Ascending aorta (tissue), 2 donors: ENCODE data around the gene KLF1. TPM values are rescaled to one million over a fixed set of nuclear protein-coding genes. Genes with fewer than 3 reads are reported as not detected.

Source experiments
- DNase-seq, 2 donors: peaks; one replicate each; pipeline ENCODE4 v3.0.0-alpha.2; 2019; ENCODE audit warnings: low spot score in 2 of 2
- H3K27ac ChIP-seq, 2 donors: fragments of 200-600 bp; sonication (generic); one replicate each; pipeline ENCODE4 v1.5.1; 2016 to 2017; ENCODE audit warnings: mild to moderate bottlenecking in 1 of 2
- H3K27me3 ChIP-seq: fragments of 200-600 bp; sonication (generic); one replicate; pipeline ENCODE4 v1.5.1; 2017
- H3K36me3 ChIP-seq, 2 donors: fragments of 200-600 bp; sonication (generic); one replicate each; pipeline ENCODE4 v1.5.1; 2016
- H3K4me1 ChIP-seq, 2 donors: fragments of 200-600 bp; sonication (generic); one replicate each; pipeline ENCODE4 v1.5.1; 2016 to 2017; ENCODE audit warnings: mild to moderate bottlenecking in 1 of 2
- H3K4me3 ChIP-seq, 2 donors: fragments of 200-600 bp; sonication (generic); one replicate each; pipeline ENCODE4 v1.5.1; 2016 to 2017; ENCODE audit warnings: mild to moderate bottlenecking in 1 of 2
- H3K9me3 ChIP-seq, 2 donors: fragments of 200-600 bp; sonication (generic); one replicate each; pipeline ENCODE4 v1.5.1; 2016
- intact Hi-C: fragments of 100-400 bp; cut with DNase I; formaldehyde crosslinking; loops from one replicate; pipeline ENCODE4 v1.15.1; 2023
- total RNA-seq: library from RNA; depleted of rRNA; stranded (reverse); fragments of >200 nt; gene quantifications from one replicate; pipeline ENCODE4 v1.1.0, GENCODE V29; 2016
- TF ChIP-seq, protein P1 (sequence below), 3 experiments: fragments of 200-600 bp in 2 of 3; fragments of 450-650 bp in 1 of 3; sonication (generic) in 2 of 3; IDR thresholded peaks; one replicate each; pipeline ENCODE4 v1.5.1; 2016 to 2019; ENCODE audit warnings: antibody characterized with exemption in 3 of 3, mild to moderate bottlenecking in 1 of 3, moderate library complexity in 1 of 3

Gene KLF1
- total RNA-seq, 1 donor from 2014 or later = not detected

GRCh38 chr19:12888006-12888603 is 1.1 kb upstream of the KLF1 start:
- Histone ChIP-seq H3K4me1 (peaks cover 10 to 21% of the 10 kb centered on the region in 2 donors), H3K27me3 (peaks cover 13% of the 10 kb centered on the region), H3K9me3 (no peaks in the 10 kb centered on the region), H3K27ac (no peak overlapping the region), H3K4me3 (no peak overlapping the region), H3K36me3 (peaks cover 0 to under 1% of the 10 kb centered on the region in 2 donors)
- no peak for DNase-seq
- intact Hi-C loops = no loop called here
- TF ChIP-seq, protein P1, sequence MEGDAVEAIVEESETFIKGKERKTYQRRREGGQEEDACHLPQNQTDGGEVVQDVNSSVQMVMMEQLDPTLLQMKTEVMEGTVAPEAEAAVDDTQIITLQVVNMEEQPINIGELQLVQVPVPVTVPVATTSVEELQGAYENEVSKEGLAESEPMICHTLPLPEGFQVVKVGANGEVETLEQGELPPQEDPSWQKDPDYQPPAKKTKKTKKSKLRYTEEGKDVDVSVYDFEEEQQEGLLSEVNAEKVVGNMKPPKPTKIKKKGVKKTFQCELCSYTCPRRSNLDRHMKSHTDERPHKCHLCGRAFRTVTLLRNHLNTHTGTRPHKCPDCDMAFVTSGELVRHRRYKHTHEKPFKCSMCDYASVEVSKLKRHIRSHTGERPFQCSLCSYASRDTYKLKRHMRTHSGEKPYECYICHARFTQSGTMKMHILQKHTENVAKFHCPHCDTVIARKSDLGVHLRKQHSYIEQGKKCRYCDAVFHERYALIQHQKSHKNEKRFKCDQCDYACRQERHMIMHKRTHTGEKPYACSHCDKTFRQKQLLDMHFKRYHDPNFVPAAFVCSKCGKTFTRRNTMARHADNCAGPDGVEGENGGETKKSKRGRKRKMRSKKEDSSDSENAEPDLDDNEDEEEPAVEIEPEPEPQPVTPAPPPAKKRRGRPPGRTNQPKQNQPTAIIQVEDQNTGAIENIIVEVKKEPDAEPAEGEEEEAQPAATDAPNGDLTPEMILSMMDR (IDR thresholded peaks at IDR 0.05) = no peak

DNA sequence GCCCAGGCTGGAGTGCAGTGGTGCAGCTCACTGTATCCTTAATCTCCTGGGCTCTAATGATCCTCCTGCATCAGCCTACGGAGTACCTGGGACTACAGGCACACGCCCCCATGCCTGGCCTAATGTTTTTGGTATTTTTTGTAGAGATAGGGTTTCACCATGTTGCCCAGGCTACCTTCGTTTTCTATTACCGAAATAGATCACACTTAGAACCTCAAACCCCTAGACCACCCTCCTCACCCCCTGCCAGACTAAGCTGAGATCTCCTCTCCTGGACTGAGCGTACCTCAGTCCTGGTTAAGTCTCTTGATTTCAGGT is 391 bp downstream of the KLF1 start:
- DNase-seq = no peak
- intact Hi-C loops = no loop called here

GRCh38 chr19:12885749-12886650 is 1.0 kb downstream of the KLF1 start:
- intact Hi-C loops = no loop called here
- H3K36me3 ChIP-seq = no peaks in the 10 kb centered on the region

More for the DNA sequence above, 391 bp downstream of the KLF1 start:
- Histone ChIP-seq H3K9me3 (no peaks in the 10 kb centered on the region), H3K4me3 (no peak overlapping the region), H3K27ac (no peak overlapping the region), H3K4me1 (peaks cover 6 to 19% of the 10 kb centered on the region in 2 donors), H3K36me3 (no peaks in the 10 kb centered on the region), H3K27me3 (peaks cover 13% of the 10 kb centered on the region)
- TF ChIP-seq, protein P1 (IDR thresholded peaks at IDR 0.05) = no peak

DNA sequence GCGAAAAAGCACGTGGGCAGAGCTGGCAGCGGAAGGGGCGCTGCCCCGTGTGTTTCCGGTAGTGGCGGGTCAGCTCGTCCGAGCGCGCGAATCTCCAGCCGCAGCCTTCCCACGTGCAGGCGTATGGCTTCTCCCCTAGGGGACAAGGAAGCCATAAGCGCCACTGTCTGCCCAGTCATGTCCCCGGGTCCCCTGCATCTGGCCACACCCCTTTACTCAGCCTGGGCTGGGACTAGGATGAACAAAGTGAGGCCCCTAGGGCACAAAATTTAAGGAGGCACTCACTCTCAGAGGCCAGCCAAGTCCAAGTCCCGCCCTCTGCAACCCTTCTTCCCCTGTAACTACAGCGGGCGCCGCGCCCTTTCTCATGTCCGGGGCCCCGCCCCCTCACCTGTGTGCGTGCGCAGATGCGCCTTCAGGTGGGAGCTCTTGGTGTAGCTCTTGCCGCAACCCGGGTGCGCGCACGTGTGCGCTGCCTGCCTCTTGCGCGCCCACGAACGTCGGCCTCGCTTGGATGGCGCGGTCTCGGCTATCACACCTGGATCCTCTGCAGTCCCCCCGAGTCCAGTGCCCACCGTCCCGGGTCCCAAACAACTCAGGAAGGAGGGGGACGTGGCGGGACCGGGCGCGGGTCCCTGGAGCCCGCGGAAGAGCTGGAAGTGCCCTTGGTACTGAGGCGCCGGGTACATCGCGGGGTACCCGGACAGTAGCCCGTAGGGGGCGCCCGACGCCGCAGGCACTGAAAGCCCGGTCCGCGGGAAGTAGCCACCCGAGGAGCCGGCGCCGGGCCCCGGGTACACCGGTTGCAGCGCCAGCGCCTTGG is 1.9 kb downstream of the KLF1 start:
- Histone ChIP-seq H3K9me3 (no peaks in the 10 kb centered on the region), H3K36me3 (no peaks in the 10 kb centered on the region), H3K27me3 (peaks cover 13% of the 10 kb centered on the region), H3K4me1 (peaks cover 3 to 18% of the 10 kb centered on the region in 2 donors), H3K27ac (no peak overlapping the region), H3K4me3 (peak overlapping the region; percentile 31 to 54)
- intact Hi-C loops = no loop called here
- peak in 1 of 2 donors; percentile 71 for DNase-seq
- TF ChIP-seq, protein P1 (IDR thresholded peaks at IDR 0.05) = peak; percentile 39 to 57 (median 44)

More at GRCh38 chr19:12885749-12886650, 1.0 kb downstream of the KLF1 start:
- no peak for DNase-seq
- Histone ChIP-seq H3K4me3 (peak overlapping the region; percentile 31 to 54), H3K4me1 (peaks cover 3 to 17% of the 10 kb centered on the region in 2 donors), H3K27ac (no peak overlapping the region), H3K27me3 (peaks cover 13% of the 10 kb centered on the region), H3K9me3 (no peaks in the 10 kb centered on the region)
- TF ChIP-seq, protein P1 (IDR thresholded peaks at IDR 0.05) = no peak

- Histone ChIP-seq H3K27ac (no peak overlapping the region), H3K27me3 (peaks cover 13% of the 10 kb centered on the region), H3K4me1 (peaks cover 3 to 18% of the 10 kb centered on the region in 2 donors), H3K9me3 (no peaks in the 10 kb centered on the region), H3K4me3 (peak overlapping the region in 1 of 2 donors; percentile 31), H3K36me3 (no peaks in the 10 kb centered on the region)
- TF ChIP-seq, protein P1 (IDR thresholded peaks at IDR 0.05) = no peak
- DNase-seq = no peak
- intact Hi-C loops = no loop called here
Observed at GRCh38 chr19:12884627-12884925, 2.4 kb downstream of the KLF1 start.
